Measurements from ENCODE around the gene MOB3A.

MOB3A gene

DNA sequence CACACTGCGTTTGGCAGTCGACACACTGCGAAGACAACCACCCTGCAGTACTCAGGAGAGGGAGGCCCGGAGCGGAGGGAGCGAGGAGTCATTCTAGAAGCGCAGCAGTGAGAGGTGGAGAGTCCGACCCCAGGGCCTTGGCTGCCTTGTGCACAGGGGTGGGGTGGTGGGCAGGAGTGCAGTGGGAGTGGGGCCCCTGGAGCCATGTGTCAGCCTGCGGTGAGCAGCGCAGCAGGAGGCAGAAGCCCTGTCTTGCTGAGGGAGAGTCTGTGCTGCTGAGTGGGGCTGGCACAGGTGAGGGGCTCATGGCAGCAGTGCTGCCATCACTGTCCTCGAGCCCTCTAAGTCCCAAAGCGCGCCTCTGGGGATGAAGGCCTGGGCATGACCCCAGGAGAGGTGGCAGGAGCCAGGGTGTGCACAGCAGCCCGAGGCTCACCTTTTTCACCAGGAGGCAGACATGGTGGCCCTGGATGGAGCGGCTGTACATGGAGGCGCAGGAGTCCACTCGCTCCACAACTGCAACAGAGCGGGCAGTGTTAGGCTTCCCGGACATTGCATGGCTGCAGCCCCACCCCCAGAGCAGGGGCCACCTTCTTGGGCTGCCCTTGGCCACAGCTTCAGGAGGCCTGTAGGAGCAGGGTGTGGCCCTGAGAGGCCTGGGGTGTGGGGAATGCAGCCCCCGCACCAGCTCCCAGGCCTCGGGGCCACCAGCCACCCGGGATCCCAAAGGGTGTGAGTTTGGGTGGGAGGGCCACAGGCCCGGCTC is 12.3 kb upstream of the MOB3A start:
- H3K4me3 ChIP-seq (ENCODE audit: control insufficient read depth, low read depth, low read length) = no peak overlapping the region
- no peak for DNase-seq (ENCODE audit: low read depth)
- TF ChIP-seq, protein P1, sequence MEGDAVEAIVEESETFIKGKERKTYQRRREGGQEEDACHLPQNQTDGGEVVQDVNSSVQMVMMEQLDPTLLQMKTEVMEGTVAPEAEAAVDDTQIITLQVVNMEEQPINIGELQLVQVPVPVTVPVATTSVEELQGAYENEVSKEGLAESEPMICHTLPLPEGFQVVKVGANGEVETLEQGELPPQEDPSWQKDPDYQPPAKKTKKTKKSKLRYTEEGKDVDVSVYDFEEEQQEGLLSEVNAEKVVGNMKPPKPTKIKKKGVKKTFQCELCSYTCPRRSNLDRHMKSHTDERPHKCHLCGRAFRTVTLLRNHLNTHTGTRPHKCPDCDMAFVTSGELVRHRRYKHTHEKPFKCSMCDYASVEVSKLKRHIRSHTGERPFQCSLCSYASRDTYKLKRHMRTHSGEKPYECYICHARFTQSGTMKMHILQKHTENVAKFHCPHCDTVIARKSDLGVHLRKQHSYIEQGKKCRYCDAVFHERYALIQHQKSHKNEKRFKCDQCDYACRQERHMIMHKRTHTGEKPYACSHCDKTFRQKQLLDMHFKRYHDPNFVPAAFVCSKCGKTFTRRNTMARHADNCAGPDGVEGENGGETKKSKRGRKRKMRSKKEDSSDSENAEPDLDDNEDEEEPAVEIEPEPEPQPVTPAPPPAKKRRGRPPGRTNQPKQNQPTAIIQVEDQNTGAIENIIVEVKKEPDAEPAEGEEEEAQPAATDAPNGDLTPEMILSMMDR (IDR thresholded peaks at IDR 0.05; ENCODE audit: control insufficient read depth, insufficient read depth, low read depth, low read length, missing control alignments) = no peak

DNA sequence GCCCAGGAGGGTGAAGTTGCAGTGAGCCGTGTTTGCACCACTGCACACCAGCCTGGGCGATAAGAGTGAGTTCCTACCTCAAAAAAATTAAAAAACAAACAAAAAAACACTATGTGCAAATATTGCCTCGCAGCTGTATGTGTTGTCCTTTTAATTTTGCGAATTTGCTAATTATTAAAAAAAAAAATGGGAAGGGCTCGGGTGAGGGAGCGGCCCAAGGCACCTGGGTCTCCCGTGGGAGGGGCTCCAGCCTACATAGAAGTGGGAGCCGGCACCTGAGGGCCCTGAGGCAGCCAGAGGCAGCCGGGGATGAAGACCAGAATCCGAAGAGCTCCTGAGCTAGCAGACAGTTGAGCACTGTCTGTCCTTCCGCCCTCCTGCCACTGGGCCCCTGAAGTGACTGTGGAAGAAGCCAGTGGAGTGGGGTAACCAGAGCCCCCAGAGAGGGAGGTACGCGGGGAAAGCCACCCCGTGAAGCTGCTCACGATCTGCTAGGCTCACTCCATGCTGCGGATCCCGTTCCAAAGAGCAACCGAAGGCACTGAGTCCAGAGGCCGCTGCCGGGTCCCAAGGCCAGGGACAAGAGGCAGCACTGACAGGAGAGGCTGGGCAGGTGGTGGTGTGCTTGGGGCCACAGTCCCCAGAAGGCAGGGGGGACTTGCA is 7.0 kb upstream of the MOB3A start:
- no peak overlapping the region for H3K4me3 ChIP-seq (ENCODE audit: control insufficient read depth, low read depth, low read length)
- DNase-seq (ENCODE audit: low read depth) = no peak

DNA sequence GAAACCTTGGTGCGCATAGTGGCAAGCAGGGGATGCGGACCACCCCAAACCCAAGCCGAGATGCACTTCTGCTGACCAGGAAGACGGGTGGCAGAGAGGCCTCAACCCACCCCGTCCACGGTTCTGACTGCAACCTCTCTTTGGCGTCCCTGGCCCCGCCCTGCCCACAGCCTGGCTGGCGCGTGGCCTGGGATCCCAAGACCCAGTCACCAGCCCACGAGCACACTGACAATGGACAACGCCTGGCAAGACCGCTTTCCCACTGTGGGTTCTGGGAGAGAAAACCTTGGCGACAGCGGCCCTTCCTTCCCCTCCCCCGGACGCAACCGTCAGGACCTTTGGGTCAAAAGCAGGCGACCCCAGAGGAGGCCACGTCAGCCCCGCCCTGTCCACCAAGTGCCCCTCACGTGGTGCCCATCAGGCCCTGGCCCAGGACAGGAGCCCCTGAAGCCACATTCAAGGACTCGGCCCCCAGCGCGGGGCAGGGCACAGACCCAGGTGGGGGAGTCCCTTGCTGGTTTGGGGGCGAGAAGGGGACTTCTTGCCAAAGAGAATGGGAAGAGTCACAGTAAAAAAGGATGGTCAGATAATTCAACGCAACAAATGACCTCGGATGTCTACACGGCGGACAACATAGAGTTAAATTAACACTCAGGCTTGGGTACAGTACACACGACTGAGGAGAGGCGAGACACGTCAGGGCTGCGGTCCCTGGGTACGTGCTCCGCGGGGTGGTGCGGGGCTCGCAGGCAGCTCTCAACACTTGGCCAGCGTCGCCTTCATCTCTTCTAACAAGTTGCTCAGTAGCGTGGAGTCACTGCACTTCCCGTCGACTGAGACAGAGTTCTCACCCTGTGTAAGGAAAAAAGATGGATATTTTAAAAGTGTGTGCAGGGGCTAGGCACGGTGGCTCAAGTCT is 5.5 kb upstream of the MOB3A start:
- H3K4me3 ChIP-seq (ENCODE audit: control insufficient read depth, low read depth, low read length) = no peak overlapping the region
- no peak for DNase-seq (ENCODE audit: low read depth)
- TF ChIP-seq, protein P1 (IDR thresholded peaks at IDR 0.05; ENCODE audit: control insufficient read depth, insufficient read depth, low read depth, low read length, missing control alignments) = no peak

More for the DNA sequence above, 7.0 kb upstream of the MOB3A start:
- TF ChIP-seq, protein P1 (IDR thresholded peaks at IDR 0.05; ENCODE audit: control insufficient read depth, insufficient read depth, low read depth, low read length, missing control alignments) = no peak

DNA sequence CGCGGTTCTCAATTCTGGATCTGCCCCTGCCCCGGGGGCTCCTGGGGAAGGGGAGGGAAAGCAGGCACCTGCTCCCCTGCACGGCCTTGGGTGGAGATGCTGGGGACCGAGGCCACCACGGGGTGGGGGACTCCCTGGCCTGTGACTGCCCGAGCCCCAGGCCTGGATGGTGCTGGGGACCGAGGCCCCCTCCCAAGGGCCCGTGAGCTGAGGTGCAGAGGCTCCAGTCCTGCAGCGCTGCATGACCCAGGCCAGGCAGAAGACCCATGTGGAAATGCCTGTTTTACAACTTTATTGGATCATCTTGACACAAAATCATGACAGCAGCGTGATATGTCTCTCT is 4.6 kb upstream of the MOB3A start:
- no peak for DNase-seq (ENCODE audit: low read depth)
- TF ChIP-seq, protein P1 (IDR thresholded peaks at IDR 0.05; ENCODE audit: control insufficient read depth, insufficient read depth, low read depth, low read length, missing control alignments) = no peak
- H3K4me3 ChIP-seq (ENCODE audit: control insufficient read depth, low read depth, low read length) = no peak overlapping the region

DNA sequence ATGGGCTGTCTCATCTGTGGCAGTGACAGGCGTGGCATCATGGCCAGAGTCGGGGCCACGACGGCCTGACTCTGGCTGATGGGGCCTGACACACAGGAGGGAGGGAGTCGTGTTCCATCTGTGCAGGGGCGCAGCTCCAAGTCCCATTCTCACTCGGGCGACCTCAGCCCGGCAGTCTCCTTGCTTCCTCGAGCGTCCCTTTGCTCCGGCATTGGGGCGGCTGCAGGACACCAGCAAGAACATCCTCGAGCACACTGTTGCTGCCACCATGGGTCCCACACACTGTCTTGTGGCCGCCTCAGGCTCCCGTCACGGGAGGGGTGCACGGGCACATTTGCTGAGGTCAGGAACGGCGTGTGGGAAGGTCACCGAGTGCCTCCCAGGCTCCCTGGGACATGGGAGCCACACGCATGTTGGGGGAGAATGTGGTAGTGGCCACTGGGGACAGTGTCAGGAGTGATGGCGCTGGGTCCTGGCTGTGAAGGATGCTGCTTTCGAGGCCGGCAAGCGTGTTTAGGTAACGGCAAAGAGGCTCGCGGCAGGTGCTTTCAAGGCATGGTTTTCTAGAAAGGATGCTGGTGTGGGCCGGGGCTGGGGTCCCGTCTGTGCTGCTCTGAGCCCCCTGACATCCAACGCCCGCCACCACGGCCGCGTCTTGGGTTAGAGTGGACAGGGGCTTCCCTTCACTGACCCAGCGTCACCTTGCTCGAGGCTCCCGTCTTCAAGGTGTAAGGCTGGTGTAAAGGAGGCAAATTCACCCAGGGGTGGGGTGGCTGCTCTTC is 4.0 kb upstream of the MOB3A start:
- DNase-seq (ENCODE audit: low read depth) = no peak
- TF ChIP-seq, protein P1 (IDR thresholded peaks at IDR 0.05; ENCODE audit: control insufficient read depth, insufficient read depth, low read depth, low read length, missing control alignments) = no peak
- H3K4me3 ChIP-seq (ENCODE audit: control insufficient read depth, low read depth, low read length) = no peak overlapping the region

DNA sequence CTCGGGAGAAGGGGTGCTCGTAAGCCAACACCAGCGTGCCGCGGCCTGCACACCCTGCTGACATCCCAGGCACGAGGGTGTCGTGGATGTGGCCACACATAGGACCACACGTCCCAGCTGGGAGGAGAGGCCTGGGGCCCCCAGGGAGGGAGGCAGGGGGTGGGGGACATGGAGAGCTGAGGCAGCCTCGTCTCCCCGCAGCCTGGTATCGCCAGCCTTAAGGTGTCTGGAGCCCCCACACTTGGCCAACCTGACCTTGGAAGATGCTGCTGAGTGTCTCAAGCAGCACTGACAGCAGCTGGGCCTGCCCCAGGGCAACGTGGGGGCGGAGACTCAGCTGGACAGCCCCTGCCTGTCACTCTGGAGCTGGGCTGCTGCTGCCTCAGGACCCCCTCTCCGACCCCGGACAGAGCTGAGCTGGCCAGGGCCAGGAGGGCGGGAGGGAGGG is 3.0 kb upstream of the MOB3A start:
- H3K4me3 ChIP-seq (ENCODE audit: control insufficient read depth, low read depth, low read length) = no peak overlapping the region
- DNase-seq (ENCODE audit: low read depth) = no peak
- TF ChIP-seq, protein P1 (IDR thresholded peaks at IDR 0.05; ENCODE audit: control insufficient read depth, insufficient read depth, low read depth, low read length, missing control alignments) = no peak

All from AG09309 (cell line).